Subcutaneous adipose tissue (tissue), 4 donors: Measurements from ENCODE around the gene ESYT3. TPM values are rescaled to one million over a fixed set of nuclear protein-coding genes. Genes with fewer than 3 reads are reported as not detected.

ENCODE experiments used
- total RNA-seq, 4 donors: library from RNA; depleted of rRNA; stranded (reverse); fragments of >200 nt; gene quantifications; one replicate each; pipeline ENCODE4 v1.1.0, GENCODE V29; 2016
- TF ChIP-seq, protein P1 (sequence below): fragments of 450-650 bp; IDR thresholded peaks from one replicate; pipeline ENCODE4 v1.5.1; 2016; ENCODE audit warnings: low read depth, mild to moderate bottlenecking, control low read depth, antibody characterized with exemption, moderate library complexity

The ESYT3 gene
- total RNA-seq, 4 donors from 2014 or later, result 0.17 to 0.44 TPM; not detected in 2

- TF ChIP-seq, protein P1, sequence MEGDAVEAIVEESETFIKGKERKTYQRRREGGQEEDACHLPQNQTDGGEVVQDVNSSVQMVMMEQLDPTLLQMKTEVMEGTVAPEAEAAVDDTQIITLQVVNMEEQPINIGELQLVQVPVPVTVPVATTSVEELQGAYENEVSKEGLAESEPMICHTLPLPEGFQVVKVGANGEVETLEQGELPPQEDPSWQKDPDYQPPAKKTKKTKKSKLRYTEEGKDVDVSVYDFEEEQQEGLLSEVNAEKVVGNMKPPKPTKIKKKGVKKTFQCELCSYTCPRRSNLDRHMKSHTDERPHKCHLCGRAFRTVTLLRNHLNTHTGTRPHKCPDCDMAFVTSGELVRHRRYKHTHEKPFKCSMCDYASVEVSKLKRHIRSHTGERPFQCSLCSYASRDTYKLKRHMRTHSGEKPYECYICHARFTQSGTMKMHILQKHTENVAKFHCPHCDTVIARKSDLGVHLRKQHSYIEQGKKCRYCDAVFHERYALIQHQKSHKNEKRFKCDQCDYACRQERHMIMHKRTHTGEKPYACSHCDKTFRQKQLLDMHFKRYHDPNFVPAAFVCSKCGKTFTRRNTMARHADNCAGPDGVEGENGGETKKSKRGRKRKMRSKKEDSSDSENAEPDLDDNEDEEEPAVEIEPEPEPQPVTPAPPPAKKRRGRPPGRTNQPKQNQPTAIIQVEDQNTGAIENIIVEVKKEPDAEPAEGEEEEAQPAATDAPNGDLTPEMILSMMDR, result no peak
Measured at GRCh38 chr3:138433892-138434275, 532 bp upstream of the ESYT3 start.

DNA sequence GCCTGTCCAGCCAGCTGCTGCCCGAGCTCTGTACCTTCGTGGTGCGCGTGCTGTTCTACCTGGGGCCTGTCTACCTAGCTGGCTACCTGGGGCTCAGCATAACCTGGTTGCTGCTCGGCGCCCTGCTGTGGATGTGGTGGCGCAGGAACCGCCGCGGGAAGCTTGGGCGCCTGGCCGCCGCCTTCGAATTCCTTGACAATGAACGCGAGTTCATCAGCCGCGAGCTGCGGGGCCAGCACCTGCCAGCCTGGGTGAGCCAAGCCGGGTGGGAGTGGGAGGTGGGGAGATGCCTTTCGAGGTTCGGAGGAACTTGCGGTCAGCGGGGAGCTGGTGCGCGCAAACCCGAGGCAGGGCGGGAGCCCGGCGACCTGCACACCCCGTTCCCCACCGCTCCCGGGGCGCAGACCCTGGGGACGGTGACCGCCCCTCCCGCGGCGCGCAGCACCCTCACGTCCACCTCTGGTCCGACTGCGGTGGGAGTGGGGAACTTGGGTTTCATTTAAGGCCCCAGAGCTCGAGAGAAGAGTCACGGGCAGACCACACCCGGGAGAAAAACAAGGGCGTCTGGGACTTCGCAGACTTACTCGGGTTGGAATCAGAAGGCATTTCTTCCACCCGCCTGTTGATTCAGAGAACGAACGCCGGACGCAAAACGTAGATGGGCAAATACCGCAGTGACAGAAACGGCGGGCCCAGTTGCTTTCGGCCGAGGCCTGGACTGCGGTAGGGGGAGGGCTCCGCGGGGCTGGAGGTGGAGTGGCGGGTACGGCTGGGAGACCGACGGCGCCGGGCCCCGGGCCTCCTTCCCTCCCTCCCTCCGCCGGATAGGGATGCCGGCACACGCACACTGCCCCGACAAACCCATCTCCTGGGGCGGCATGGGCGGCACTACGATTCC lies 708 bp downstream of the ESYT3 start:
- TF ChIP-seq, protein P1, result no peak

DNA sequence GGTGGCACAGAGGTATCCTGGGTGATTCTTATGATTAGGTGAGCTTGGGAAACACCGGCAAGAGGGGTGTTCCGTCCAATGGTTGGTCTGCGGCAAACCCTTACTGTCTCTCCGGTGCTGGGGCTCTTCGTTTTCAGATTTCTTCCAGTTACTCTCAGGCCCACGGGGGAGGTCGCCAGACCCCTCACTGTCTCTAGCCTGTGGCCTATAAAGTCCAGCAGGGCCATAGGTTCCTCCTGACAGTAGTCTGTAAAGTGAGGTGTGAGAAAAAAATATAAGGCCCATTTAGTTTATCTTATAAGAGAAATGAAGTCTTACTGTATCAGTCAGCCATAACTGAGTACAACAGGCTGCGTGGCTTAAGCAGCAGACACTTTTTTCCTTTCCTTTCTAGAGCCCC lies 1.4 kb downstream of the ESYT3 start:
- TF ChIP-seq, protein P1, result no peak

DNA sequence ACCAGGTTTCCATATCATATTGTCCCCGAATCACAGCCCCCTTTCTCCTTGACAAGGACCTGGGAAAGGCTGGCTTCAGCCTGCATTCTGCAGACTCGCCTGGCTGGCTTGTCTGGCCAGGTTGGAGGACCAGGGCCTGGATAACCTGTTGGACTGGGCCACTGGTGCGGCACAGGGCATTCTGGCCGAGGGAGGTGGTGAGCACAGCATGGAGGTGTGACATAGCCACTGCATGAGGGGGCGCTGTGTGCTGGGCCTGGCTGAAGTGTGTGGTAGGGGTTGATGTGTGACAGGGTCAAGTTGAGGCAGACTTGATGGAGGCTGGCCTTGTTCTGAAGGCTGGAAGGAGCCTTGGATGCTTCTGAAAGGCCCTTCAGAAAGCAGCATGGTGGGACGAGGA lies 2.9 kb downstream of the ESYT3 start:
- TF ChIP-seq, protein P1, result no peak

DNA sequence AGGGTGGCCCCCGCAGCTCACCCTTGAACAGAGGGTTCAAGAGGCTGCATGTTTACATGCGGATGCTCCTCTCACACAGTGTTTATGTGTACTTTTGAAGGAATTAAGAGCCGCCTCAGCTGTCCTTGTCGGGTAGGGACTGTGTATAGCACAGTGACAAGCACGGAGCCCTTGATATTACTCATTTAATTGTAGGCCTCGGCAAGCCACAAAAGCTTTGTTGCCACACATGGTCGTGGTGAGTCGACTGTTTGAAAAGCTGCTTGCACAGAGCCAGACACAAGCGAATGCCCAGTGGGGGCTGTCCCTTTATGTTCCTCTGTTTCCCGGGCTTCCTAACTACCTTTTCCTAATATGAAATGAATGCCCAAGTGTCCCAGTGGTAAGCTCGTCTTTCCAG lies 4.5 kb downstream of the ESYT3 start:
- TF ChIP-seq, protein P1, result no peak

- TF ChIP-seq, protein P1, result no peak
Measured at GRCh38 chr3:138439646-138440045, 5.2 kb downstream of the ESYT3 start.

GRCh38 chr3:138440121-138440521 lies 5.7 kb downstream of the ESYT3 start:
- TF ChIP-seq, protein P1, result no peak
